BE2C (cell line): Measurements from ENCODE around the gene CADM1.

ENCODE experiments used
- DNase-seq: peaks from one replicate; pipeline ENCODE4 v3.0.0-alpha.2; 2020
- H3K27me3 ChIP-seq: fragments of 250-450 bp; sonication (Bioruptor Pico); 2 replicates; pipeline ENCODE4 v1.5.1; 2020; ENCODE audit warnings: mild to moderate bottlenecking
- H3K36me3 ChIP-seq: fragments of 250-450 bp; sonication (Bioruptor Pico); 2 replicates; pipeline ENCODE4 v1.5.1; 2020; ENCODE audit warnings: mild to moderate bottlenecking
- H3K4me1 ChIP-seq: fragments of 250-450 bp; sonication (Bioruptor Pico); 2 replicates; pipeline ENCODE4 v1.5.1; 2020
- H3K4me3 ChIP-seq: 2 replicates; pipeline ENCODE4 v1.5.1; 2011; ENCODE audit warnings: low read depth, low read length
- H3K9me3 ChIP-seq: fragments of 250-450 bp; sonication (Bioruptor Pico); 2 replicates; pipeline ENCODE4 v1.5.1; 2020
- TF ChIP-seq, protein P1 (sequence below): IDR thresholded peaks from 2 replicates; pipeline ENCODE4 v1.5.1; 2012; ENCODE audit warnings: mild to moderate bottlenecking, low read depth, low read length

CADM1 gene

DNA sequence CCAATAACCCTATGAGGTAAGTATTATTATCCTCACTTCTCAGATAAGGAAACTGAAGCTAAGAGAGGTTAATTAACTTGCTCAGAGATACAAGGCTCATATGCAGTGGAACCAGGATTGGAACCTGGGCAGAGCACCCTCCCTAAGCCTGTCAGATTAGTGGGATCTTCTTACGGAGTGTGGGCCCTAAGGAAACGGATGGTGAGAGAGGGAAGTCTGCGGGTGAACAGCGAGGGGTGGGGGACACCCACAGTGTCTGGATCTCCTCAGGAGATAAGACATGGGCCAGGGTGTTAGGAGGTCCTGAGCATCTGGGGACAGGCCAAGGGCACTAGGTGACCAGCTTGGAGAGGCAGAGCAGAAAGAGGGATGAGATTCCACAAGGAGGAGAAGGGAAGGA lies 376.0 kb downstream of the CADM1 start:
- TF ChIP-seq, protein P1, sequence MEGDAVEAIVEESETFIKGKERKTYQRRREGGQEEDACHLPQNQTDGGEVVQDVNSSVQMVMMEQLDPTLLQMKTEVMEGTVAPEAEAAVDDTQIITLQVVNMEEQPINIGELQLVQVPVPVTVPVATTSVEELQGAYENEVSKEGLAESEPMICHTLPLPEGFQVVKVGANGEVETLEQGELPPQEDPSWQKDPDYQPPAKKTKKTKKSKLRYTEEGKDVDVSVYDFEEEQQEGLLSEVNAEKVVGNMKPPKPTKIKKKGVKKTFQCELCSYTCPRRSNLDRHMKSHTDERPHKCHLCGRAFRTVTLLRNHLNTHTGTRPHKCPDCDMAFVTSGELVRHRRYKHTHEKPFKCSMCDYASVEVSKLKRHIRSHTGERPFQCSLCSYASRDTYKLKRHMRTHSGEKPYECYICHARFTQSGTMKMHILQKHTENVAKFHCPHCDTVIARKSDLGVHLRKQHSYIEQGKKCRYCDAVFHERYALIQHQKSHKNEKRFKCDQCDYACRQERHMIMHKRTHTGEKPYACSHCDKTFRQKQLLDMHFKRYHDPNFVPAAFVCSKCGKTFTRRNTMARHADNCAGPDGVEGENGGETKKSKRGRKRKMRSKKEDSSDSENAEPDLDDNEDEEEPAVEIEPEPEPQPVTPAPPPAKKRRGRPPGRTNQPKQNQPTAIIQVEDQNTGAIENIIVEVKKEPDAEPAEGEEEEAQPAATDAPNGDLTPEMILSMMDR: no peak
- H3K4me3 ChIP-seq: no peak overlapping the region
- no peaks in the 10 kb centered on the region for H3K9me3 ChIP-seq
- no peak for DNase-seq
- H3K36me3 ChIP-seq: no peaks in the 10 kb centered on the region
- H3K27me3 ChIP-seq: no peaks in the 10 kb centered on the region
- peaks cover 39% of the 10 kb centered on the region for H3K4me1 ChIP-seq

DNA sequence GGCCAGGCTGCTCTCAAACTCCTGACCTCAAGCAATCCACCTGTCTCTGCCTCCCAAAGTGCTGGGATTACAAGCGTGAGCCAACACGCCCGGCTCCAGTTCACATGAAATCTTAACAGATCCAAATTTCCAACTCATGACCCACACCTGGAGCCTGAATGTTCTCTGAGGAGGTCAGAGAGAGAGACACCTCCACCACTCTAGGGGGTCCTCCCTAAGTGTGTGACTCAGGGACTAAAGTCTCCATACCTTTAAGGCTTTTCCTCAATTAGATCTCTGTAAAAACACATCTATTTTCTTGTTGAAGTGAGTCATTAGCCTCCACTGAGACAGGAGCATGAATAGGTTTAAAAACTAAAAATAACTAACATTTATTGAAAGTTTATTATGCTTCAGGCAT lies 376.4 kb downstream of the CADM1 start:
- no peaks in the 10 kb centered on the region for H3K27me3 ChIP-seq
- H3K4me1 ChIP-seq: peaks cover 39% of the 10 kb centered on the region
- DNase-seq: no peak
- TF ChIP-seq, protein P1: no peak
- no peaks in the 10 kb centered on the region for H3K36me3 ChIP-seq
- no peaks in the 10 kb centered on the region for H3K9me3 ChIP-seq
- H3K4me3 ChIP-seq: no peak overlapping the region

DNA sequence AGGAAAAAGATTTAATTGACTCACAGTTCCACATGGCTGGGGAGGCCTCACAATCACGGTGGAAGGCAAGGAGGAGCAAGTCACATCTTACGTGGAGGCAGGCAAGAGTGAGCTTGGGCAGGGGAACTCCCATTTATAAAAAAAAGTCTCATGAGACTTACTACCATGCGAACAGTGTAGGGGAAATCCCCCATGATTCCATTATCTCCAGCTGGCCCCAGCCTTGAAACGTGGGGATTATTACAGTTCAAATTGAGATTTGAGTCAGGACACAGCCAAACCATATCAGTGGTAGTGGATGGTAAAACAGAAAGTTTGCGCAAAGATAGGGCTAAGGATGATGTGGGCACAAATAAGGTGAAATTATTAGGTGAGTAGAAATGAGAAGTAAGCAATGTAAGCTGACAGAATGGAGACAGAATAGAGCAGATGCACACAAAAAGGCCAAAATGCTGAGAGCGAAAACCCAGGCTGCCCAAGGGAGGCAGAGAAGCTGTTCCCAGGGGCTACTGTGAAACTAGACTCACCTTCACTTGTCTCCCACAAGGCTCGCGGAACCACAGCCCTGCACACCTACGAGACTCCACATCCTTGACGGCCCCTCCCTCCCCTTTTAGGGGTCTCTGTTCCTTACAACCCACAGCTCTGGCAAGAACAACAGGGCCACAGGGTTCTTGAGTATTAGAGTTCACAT lies 377.6 kb downstream of the CADM1 start:
- no peak overlapping the region for H3K4me3 ChIP-seq
- no peaks in the 10 kb centered on the region for H3K27me3 ChIP-seq
- TF ChIP-seq, protein P1: no peak
- no peaks in the 10 kb centered on the region for H3K36me3 ChIP-seq
- peaks cover 48% of the 10 kb centered on the region for H3K4me1 ChIP-seq
- DNase-seq: no peak
- H3K9me3 ChIP-seq: no peaks in the 10 kb centered on the region

DNA sequence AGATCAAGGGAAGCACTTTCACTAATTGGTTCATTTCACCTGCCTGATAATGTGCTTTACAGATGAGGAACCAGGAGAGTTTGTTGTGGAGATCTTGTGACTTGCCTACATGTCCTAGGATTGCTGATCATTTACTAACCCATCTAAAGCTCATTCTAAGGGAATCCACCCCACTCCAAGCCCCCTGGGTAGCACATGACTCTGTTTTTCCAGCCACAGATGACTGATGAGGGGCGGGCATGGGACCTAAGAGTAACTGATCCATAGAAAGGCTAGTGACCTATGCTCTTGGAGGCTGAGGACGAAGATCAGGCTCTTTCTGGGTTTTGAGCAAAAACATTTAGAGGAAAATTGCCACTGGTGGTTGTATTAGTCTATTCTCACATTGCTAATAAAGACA lies 378.1 kb downstream of the CADM1 start:
- no peak for DNase-seq
- H3K4me1 ChIP-seq: peaks cover 50% of the 10 kb centered on the region
- TF ChIP-seq, protein P1: no peak
- H3K27me3 ChIP-seq: no peaks in the 10 kb centered on the region
- no peak overlapping the region for H3K4me3 ChIP-seq
- H3K9me3 ChIP-seq: no peaks in the 10 kb centered on the region
- no peaks in the 10 kb centered on the region for H3K36me3 ChIP-seq

DNA sequence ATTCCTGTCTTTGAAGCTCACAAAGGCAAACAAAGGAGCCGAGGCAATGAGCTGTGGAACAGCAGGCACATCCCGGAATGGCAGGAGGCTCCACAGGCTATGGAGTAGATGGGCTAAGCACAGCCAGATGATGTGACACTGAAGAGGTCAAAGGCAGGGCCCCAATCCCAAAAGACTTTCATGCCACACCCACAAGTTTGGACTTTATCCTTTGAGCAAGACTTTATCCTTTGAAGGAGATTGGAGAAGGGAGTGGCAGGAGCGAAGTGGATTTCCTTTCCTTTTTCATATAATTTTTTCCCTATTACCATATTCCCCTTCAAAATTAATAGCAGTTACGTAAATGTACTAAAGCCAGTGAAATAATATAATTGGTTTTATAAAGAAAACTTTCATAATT lies 379.4 kb downstream of the CADM1 start:
- Histone ChIP-seq H3K9me3 (no peaks in the 10 kb centered on the region), H3K27me3 (no peaks in the 10 kb centered on the region), H3K4me1 (peaks cover 52% of the 10 kb centered on the region), H3K4me3 (no peak overlapping the region), H3K36me3 (no peaks in the 10 kb centered on the region)
- TF ChIP-seq, protein P1: no peak
- no peak for DNase-seq

DNA sequence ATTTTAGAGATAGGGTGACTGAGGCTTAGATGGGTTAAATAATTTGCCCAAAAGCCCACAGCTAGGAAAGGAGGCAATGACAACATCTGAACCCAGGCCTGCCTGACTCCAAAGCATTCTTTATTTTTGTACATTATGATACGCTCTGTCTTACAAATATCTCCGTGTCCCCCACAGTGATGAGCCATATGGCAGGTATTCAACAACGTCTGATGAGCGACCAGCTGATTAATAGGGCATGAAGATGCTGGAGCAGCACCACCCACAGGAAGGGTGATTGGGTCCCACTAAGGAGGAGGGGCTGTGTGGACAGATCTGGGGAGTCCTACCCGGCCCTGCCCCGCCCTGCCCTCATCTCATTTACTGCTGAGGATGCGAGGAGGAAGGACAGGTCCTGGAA lies 380.6 kb downstream of the CADM1 start:
- H3K4me1 ChIP-seq: peaks cover 52% of the 10 kb centered on the region
- TF ChIP-seq, protein P1: no peak
- H3K9me3 ChIP-seq: no peaks in the 10 kb centered on the region
- no peak for DNase-seq
- H3K36me3 ChIP-seq: no peaks in the 10 kb centered on the region
- H3K27me3 ChIP-seq: no peaks in the 10 kb centered on the region
- H3K4me3 ChIP-seq: no peak overlapping the region
